Activated CD4-positive, alpha-beta T cell treated with anti-CD3 and anti-CD28 coated beads for 4 hours (primary cell): Measurements from ENCODE around the gene TMEM116.
A peak's percentile ranks its signal among the peaks of the same experiment; 100 is the strongest.
"Not testable (repeated sequence)": the region's sequence is repeated elsewhere in the genome, so short reads cannot be mapped to it uniquely, and the experiment has no call there.

Experiments used
- DNase-seq, 2 donors: peaks; one replicate each; pipeline ENCODE4 v3.0.0-alpha.2; 2020

The TMEM116 gene

GRCh38 chr12:112012775-112013600, at the start of gene TMEM116, which contains the start of gene ERP29:
Gene TMEM116 (minus strand): TSS chr12:112013165. CDS start chr12:112005270, 7,895 bp downstream.
Gene ERP29 (plus strand): TSS chr12:112013426. CDS start chr12:112013466, 40 bp downstream.
- DNase-seq, result peak; percentile 100

GRCh38 chr12:112061137-112061536, 48.2 kb upstream of the TMEM116 start:
- DNase-seq, result no peak

GRCh38 chr12:112049351-112049750, 36.4 kb upstream of the TMEM116 start:
- no peak for DNase-seq

GRCh38 chr12:112046003-112046402, 33.0 kb upstream of the TMEM116 start:
- DNase-seq, result no peak

- DNase-seq, result not testable (repeated sequence)
These were observed 23.6 kb upstream of the TMEM116 start for GRCh38 chr12:112036614-112037013.

- no peak for DNase-seq
These were observed 22.3 kb upstream of the TMEM116 start for GRCh38 chr12:112035219-112035785.

- no peak for DNase-seq
These were observed 19.3 kb upstream of the TMEM116 start for GRCh38 chr12:112032292-112032691.

GRCh38 chr12:112031472-112031871, 18.5 kb upstream of the TMEM116 start:
- no peak for DNase-seq

GRCh38 chr12:112029301-112029700, 16.3 kb upstream of the TMEM116 start:
- DNase-seq, result no peak

GRCh38 chr12:112025808-112026375, 12.9 kb upstream of the TMEM116 start:
- no peak for DNase-seq

GRCh38 chr12:112023759-112024396, 10.9 kb upstream of the TMEM116 start:
- no peak for DNase-seq

GRCh38 chr12:112022241-112023016, 9.5 kb upstream of the TMEM116 start:
- no peak for DNase-seq

- DNase-seq, result no peak
These were observed 8.0 kb upstream of the TMEM116 start for GRCh38 chr12:112020947-112021457.

- no peak for DNase-seq
These were observed 5.7 kb upstream of the TMEM116 start for GRCh38 chr12:112018571-112019237.

GRCh38 chr12:112017041-112017440, 4.1 kb upstream of the TMEM116 start:
- DNase-seq, result no peak

- no peak for DNase-seq
These were observed 3.0 kb upstream of the TMEM116 start for GRCh38 chr12:112015938-112016337.

GRCh38 chr12:112013601-112014402, 837 bp upstream of the TMEM116 start:
- DNase-seq, result peak; percentile 71 to 72

- no peak for DNase-seq
These were observed 1.3 kb downstream of the TMEM116 start for GRCh38 chr12:112011685-112012084.

GRCh38 chr12:112010415-112011344, 2.3 kb downstream of the TMEM116 start:
- no peak for DNase-seq

GRCh38 chr12:112009596-112009995, 3.4 kb downstream of the TMEM116 start:
- DNase-seq, result not testable (repeated sequence)
